H1 (cell line): ENCODE results near the gene RPLP2. TPM values are rescaled to one million over a fixed set of nuclear protein-coding genes. Genes with fewer than 3 reads are reported as not detected.

ENCODE experiments used
- CTBP2 ChIP-seq: IDR thresholded peaks from 2 replicates; pipeline ENCODE4 v1.7.0; 2011; ENCODE audit warnings: borderline replicate concordance, mild to moderate bottlenecking, moderate library complexity, mixed read lengths, low read length; ENCODE audit not compliant: insufficient read depth, insufficient read length
- EZH2 ChIP-seq: fragments of 200-600 bp; sonication (generic); IDR thresholded peaks from 2 replicates; pipeline ENCODE4 v1.7.1; 2012; ENCODE audit warnings: low read depth, mild to moderate bottlenecking, moderate library complexity, low read length, inconsistent platforms; ENCODE audit not compliant: severe bottlenecking
- MAFK ChIP-seq: IDR thresholded peaks from 2 replicates; pipeline ENCODE4 v1.6.1; 2012; ENCODE audit warnings: low read depth, mild to moderate bottlenecking, improper control_type of control experiment, low read length
- SP2 ChIP-seq: IDR thresholded peaks from 2 replicates; pipeline ENCODE4 v1.6.1; 2012; ENCODE audit warnings: mild to moderate bottlenecking, low read length, inconsistent platforms
- TAF1 ChIP-seq: IDR thresholded peaks from 2 replicates; pipeline ENCODE4 v1.6.1; 2011; ENCODE audit warnings: mild to moderate bottlenecking, low read depth, low read length
- TAF7 ChIP-seq: optimal IDR thresholded peaks from 2 replicates; pipeline ENCODE3; 2011; ENCODE audit warnings: low read depth, mild to moderate bottlenecking, inconsistent platforms, low read length, moderate library complexity, borderline replicate concordance
- USF2 ChIP-seq: IDR thresholded peaks from 2 replicates; pipeline ENCODE4 v1.6.1; 2011; ENCODE audit warnings: low read length, improper control_type of control experiment
- YY1 ChIP-seq: IDR thresholded peaks from 2 replicates; pipeline ENCODE4 v1.6.1; 2011; ENCODE audit warnings: low read depth, mild to moderate bottlenecking, low read length
- ZNF274 ChIP-seq: IDR thresholded peaks from 2 replicates; pipeline ENCODE4 v1.7.0; 2012; ENCODE audit warnings: low read length, borderline replicate concordance; ENCODE audit errors: extremely low read depth
- polyA plus RNA-seq, 7 experiments: library from polyadenylated mRNA; depleted of rRNA in 3 of 7; stranded (reverse) in 5 of 7; unstranded in 2 of 7; fragments of >200 nt in 5 of 7; fragments of 200-250 nt in 2 of 7; gene quantifications; 1 replicate in 5 of 7; 2 replicates in 1 of 7; 4 replicates in 1 of 7; pipeline versions ENCODE4 v1.2.1 to v1.2.3, GENCODE V29; 2011 to 2013; ENCODE audit warnings: missing spikeins in 2 of 7, mixed read lengths in 2 of 7
- total RNA-seq: library from RNA; stranded (reverse); fragmentation: NEBNext Ultra II Directional; extraction: Animal tissue kit (Norgen Biotek cat#: 25700); gene quantifications from 2 replicates; pipeline ENCODE4 v1.2.1, GENCODE V29; 2021
- TF ChIP-seq, protein P1 (sequence below): fragments of 300-600 bp; sonication (generic); IDR thresholded peaks from 2 replicates; pipeline ENCODE4 v1.7.1; 2012; ENCODE audit warnings: low read length, moderate library complexity, mild to moderate bottlenecking, inconsistent platforms; ENCODE audit not compliant: insufficient replicate concordance

Gene RPLP2
- total and polyA plus RNA-seq, 2 of the 8 experiments (the other 6 are each of a cell fraction or from before 2014, with no cell fraction given) = 1,789 to 2,106 TPM

DNA sequence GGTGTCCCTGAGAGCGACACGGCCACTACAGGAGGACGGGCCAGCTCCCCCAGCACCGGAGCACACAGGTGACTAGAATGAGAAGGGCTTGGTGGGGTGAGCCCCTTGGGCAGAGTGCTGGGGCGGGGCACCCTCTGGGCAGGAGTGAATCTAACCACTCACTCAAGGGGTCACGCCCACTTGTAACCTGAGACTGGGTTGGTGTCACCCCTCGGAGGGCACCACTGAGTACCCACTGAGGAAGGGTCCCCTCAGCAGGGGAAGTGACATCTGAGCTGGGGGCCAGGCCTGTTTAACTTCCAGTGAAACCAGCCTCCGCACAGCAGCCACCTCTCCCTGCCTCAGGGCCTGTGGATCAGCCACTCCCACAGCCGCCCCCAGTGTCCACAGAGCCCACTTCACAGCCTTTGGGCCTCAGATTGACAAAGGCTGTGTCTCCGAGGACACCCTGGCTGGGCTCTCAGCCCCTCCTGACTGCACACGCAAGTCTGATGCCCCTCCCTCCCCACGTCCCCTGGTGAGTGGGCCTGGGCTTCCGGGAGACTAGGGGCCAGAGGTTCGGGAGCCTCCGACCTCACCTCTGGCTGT is 38.1 kb upstream of the RPLP2 start (continued):
- TF ChIP-seq, protein P1, sequence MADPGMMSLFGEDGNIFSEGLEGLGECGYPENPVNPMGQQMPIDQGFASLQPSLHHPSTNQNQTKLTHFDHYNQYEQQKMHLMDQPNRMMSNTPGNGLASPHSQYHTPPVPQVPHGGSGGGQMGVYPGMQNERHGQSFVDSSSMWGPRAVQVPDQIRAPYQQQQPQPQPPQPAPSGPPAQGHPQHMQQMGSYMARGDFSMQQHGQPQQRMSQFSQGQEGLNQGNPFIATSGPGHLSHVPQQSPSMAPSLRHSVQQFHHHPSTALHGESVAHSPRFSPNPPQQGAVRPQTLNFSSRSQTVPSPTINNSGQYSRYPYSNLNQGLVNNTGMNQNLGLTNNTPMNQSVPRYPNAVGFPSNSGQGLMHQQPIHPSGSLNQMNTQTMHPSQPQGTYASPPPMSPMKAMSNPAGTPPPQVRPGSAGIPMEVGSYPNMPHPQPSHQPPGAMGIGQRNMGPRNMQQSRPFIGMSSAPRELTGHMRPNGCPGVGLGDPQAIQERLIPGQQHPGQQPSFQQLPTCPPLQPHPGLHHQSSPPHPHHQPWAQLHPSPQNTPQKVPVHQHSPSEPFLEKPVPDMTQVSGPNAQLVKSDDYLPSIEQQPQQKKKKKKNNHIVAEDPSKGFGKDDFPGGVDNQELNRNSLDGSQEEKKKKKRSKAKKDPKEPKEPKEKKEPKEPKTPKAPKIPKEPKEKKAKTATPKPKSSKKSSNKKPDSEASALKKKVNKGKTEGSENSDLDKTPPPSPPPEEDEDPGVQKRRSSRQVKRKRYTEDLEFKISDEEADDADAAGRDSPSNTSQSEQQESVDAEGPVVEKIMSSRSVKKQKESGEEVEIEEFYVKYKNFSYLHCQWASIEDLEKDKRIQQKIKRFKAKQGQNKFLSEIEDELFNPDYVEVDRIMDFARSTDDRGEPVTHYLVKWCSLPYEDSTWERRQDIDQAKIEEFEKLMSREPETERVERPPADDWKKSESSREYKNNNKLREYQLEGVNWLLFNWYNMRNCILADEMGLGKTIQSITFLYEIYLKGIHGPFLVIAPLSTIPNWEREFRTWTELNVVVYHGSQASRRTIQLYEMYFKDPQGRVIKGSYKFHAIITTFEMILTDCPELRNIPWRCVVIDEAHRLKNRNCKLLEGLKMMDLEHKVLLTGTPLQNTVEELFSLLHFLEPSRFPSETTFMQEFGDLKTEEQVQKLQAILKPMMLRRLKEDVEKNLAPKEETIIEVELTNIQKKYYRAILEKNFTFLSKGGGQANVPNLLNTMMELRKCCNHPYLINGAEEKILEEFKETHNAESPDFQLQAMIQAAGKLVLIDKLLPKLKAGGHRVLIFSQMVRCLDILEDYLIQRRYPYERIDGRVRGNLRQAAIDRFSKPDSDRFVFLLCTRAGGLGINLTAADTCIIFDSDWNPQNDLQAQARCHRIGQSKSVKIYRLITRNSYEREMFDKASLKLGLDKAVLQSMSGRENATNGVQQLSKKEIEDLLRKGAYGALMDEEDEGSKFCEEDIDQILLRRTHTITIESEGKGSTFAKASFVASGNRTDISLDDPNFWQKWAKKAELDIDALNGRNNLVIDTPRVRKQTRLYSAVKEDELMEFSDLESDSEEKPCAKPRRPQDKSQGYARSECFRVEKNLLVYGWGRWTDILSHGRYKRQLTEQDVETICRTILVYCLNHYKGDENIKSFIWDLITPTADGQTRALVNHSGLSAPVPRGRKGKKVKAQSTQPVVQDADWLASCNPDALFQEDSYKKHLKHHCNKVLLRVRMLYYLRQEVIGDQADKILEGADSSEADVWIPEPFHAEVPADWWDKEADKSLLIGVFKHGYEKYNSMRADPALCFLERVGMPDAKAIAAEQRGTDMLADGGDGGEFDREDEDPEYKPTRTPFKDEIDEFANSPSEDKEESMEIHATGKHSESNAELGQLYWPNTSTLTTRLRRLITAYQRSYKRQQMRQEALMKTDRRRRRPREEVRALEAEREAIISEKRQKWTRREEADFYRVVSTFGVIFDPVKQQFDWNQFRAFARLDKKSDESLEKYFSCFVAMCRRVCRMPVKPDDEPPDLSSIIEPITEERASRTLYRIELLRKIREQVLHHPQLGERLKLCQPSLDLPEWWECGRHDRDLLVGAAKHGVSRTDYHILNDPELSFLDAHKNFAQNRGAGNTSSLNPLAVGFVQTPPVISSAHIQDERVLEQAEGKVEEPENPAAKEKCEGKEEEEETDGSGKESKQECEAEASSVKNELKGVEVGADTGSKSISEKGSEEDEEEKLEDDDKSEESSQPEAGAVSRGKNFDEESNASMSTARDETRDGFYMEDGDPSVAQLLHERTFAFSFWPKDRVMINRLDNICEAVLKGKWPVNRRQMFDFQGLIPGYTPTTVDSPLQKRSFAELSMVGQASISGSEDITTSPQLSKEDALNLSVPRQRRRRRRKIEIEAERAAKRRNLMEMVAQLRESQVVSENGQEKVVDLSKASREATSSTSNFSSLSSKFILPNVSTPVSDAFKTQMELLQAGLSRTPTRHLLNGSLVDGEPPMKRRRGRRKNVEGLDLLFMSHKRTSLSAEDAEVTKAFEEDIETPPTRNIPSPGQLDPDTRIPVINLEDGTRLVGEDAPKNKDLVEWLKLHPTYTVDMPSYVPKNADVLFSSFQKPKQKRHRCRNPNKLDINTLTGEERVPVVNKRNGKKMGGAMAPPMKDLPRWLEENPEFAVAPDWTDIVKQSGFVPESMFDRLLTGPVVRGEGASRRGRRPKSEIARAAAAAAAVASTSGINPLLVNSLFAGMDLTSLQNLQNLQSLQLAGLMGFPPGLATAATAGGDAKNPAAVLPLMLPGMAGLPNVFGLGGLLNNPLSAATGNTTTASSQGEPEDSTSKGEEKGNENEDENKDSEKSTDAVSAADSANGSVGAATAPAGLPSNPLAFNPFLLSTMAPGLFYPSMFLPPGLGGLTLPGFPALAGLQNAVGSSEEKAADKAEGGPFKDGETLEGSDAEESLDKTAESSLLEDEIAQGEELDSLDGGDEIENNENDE = no peak
- no peak for TF ChIP-seq TAF7
- TF ChIP-seq SP2 = no peak
- TF ChIP-seq CTBP2 = no peak
- TF ChIP-seq ZNF274 = no peak
- no peak for TF ChIP-seq YY1
- no peak for TF ChIP-seq TAF1
- TF ChIP-seq USF2 = no peak
- TF ChIP-seq MAFK = no peak
- TF ChIP-seq EZH2 = no peak
